GM21717 (cell line): Measurements from ENCODE around the gene APOA5.
"Not testable (repeated sequence)": the region's sequence is repeated elsewhere in the genome, so short reads cannot be mapped to it uniquely, and the experiment has no call there.

Experiments
- ATAC-seq: cut with Tn5 transposase; IDR thresholded peaks from one replicate; pipeline ENCODE4 v1.9.1; 2021; ENCODE audit warnings: mild to moderate bottlenecking, moderate library complexity; ENCODE audit not compliant: unreplicated experiment

APOA5 gene, protein sequence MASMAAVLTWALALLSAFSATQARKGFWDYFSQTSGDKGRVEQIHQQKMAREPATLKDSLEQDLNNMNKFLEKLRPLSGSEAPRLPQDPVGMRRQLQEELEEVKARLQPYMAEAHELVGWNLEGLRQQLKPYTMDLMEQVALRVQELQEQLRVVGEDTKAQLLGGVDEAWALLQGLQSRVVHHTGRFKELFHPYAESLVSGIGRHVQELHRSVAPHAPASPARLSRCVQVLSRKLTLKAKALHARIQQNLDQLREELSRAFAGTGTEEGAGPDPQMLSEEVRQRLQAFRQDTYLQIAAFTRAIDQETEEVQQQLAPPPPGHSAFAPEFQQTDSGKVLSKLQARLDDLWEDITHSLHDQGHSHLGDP

DNA sequence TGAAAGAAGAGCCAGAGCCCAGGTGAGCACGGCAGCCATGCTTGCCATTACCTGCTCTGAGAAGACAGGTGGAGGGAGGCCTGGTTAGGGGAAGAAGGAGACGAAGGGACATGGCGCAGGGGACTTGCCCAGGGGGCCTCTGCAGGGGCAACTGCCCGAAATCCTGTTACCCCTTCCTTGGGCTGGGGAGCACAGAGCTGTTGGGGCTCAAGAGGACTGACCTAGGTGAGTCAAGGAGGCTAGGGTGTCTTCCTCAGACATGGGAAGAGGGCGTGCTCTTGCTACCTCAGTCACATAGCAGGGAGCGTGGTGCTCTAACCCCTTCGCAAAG, at the start of gene APOA5:
APOA5 (minus strand) TSS at position 67 of the 331 bp plus-strand sequence; CDS start at position 48, 19 bp downstream.
- no peak for ATAC-seq

DNA sequence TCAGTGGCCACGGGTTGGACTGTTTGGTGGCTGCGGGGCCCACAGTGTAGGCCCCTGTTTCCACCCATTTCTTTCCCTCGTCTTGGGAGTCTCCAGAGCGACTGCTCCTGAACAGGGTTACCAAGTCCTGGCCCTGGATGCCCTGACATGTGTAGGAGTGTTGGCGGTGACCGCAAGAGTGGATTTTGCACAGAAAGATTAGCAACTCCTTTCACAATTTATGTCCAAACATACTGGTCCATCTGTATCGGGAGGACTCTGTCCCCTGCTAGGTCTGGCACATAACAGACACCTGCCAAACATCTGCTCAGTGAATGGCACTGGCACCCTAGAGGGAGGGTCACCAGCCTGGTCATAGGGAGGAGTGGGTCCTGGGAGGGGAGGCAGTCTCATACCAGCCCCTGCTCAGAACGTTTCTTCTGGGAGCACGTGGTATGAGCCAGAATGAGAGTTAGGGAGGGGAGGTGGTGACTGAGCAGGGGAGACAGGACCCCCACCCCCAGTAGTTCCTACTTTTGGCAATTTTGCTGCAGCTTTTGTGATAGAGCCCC, 49.1 kb upstream of the APOA5 start:
- no peak for ATAC-seq

DNA sequence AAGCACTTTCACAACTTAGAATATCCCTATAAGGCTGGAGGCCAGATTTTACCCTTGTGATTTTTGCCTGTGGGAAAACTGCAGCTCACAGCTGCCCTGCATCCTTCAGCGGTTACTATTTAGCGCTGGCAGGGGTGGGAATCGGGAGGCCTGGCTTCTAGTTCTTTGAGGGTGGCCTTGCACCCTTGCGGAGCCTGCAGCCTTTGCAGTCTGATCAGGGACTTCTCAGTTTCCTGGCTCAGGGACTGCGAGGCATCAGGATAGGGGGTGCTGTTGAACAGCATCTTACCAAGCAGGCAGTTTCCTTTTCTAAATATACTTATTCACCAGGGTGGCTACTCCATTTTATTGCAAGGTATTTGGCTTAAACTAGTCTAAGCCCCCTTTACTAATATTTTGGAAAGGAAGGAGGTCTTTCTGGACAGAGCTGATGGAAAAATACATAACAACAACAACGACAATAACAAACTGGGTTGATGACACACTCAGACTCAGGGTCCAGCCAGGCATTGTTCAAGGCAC, 48.6 kb upstream of the APOA5 start:
- ATAC-seq = no peak

DNA sequence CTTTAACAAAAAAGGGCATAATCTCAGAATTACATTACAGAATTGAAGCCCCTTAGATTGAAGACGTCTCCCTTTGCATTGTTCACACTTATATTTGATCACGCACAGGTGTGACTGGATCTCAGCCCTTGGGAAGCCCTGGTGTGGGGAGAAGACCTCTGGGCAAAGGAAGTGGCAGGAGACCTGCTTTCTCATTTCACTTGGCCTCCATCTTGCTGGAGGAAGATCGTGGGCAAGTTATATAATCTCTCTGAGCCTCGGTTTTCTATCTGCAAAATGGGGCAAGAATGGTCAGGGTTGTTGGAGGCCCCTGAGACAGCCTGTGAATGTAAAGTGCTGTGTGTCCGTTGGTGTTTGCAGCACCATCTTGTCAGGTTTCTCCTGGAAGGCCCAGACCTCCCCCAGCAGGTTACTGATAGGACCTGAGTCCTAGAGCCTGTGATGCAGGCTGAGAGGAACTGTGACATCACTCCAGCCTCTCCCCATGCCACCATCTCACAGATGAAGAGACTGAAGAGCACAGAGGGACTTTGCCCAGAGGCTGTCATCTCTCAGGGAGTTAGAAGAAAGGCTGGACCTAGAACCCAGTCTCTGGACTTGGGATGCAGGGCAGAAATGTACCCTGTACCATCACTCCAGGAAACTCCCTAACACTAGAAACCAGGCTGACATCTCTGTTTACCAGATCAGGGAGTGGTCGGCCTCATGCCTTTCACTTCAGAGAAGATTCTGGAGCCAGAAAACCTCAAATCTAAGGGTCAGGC, 46.8 kb upstream of the APOA5 start:
- ATAC-seq = no peak

DNA sequence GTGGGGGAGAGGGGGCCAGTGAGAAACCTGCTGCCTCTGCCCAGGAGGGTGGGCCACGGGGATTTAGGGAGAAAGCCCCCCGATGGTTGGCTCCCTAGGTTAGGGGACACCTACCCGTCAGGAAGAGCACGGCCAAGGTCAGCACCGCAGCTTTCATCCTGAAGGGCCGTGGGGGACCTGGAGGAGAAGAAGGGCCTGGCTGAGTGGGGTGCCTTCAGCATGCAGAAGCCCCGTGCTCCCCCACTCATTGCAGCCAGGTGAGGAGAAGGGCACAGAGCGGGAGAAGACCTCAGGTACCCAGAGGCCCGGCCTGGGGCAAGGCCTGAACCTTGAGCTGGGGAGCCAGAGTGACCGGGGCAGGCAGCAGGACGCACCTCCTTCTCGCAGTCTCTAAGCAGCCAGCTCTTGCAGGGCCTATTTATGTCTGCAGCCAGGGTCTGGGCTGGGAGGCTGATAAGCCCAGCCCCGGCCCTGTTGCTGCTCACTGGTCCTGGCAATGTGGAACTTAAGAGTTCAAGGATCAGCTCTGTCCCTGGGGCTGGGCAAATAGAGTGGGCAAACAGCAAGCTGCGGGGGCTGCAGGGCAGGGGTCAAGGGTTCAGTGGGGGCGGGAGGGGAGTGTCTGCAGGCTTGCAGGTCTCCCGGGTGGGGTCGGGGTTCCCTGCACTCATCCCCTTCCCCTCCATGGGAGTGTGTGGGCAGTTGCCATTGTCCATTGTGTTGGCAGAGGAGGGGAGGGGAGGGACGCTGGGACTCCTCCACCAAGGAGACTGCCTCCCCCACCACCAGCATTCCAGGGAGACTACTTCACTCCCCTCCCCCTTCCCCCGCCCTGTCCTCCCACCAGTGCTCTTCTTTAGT, 45.8 kb upstream of the APOA5 start, which contains the start of gene APOA1:
APOA1 (minus strand) TSS at position 392 of the 861 bp plus-strand sequence; CDS start at position 157, 235 bp downstream.
- no peak for ATAC-seq

DNA sequence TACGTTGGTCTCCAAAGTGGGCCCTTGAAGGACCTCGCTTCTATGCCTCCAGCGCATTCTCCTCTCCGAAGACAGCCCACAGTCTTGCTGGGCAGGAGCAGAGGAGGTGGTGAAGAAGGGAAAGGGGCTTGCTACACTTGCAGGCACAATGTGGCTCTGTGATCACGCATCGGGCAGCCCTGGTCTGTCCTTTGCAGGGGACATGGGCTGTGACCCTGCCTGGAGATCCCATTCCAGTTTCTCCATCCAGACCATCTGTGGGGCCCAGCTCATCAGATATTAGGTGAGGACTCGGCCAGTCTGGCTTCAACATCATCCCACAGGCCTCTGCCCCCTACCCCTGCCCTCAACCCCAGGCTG, 44.9 kb upstream of the APOA5 start:
- ATAC-seq = no peak

DNA sequence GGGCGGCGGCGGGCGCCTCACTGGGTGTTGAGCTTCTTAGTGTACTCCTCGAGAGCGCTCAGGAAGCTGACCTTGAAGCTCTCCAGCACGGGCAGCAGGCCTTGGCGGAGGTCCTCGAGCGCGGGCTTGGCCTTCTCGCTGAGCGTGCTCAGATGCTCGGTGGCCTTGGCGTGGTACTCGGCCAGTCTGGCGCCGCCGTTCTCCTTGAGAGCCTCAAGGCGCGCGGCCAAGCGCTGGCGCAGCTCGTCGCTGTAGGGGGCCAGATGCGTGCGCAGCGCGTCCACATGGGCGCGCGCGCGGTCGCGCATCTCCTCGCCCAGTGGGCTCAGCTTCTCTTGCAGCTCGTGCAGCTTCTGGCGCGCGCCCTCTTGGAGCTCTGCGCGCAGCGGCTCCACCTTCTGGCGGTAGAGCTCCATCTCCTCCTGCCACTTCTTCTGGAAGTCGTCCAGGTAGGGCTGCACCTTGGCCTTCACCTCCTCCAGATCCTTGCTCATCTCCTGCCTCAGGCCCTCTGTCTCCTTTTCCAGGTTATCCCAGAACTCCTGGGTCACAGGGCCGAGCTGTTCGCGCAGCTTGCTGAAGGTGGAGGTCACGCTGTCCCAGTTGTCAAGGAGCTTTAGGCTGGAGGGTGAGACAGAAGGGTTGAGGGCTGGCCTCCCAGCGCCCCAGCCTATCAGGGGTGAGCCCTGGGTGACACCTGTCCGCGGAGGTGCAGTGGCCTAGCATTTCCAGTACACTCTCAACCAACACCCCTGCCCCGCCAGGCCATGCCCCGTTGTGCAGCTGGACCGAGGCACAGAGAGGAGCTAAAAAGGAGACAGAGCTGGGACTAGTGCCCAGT, 44.3 kb upstream of the APOA5 start:
- peak; percentile 61 for ATAC-seq

DNA sequence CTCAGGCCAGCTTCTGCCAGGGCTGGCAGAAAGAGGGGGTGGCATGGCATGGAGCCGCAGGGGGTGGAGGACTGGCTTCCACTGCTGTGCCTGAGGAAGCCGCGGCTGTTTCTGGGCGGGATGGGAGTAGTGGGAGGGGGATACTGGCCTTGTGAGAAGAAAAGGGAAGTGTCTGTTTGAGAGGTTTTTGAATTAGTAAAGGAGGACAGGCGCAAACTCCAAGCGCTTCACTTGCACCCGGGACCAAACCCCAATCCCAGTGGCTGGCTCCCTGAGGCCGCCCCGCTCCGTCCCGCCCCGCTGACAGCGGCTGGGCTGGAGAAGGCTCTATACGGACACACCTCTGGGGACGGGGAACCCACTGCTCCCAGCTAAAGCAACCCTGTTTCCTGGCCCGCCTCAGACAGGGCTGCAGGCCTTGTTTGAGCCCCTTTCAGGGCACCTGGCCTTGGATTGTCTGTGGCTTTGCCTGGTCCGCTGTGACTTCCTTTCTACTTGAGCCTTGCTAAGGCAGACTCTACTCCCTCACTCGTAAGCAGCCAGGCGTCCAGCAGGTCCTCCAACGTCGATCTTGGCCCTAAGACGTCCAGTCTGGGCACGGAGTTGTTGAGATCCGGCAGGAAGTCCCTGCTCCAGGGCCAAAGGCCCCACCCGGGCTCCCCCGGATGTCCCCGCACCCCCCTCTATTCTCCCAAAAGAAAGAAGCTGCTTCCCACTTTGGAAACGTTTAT, 43.5 kb upstream of the APOA5 start:
- ATAC-seq = no peak

DNA sequence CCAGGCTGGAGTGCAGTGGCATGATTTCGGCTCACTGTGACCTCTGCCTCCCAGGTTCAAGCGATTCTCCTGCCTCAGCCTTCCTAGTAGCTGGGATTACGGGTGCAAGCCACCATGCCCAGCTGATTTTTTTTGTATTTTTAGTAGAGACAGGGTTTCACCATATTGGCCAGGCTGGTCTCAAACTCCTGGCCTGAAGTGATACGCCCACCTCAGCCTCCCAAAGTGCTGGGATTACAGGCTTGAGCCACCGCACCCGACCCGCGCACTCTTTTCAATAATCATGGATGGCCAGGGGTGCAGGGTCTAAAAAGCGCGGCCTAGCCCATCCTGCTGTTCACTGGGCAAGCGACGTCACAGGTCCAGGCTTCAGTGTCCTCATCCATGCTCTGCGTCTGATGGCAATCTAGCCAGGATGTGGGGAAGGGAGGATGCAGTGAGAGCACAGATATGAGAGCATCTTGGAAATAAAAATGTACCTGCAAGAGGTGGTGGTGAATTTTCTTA, 42.9 kb upstream of the APOA5 start:
- not testable (repeated sequence) for ATAC-seq

DNA sequence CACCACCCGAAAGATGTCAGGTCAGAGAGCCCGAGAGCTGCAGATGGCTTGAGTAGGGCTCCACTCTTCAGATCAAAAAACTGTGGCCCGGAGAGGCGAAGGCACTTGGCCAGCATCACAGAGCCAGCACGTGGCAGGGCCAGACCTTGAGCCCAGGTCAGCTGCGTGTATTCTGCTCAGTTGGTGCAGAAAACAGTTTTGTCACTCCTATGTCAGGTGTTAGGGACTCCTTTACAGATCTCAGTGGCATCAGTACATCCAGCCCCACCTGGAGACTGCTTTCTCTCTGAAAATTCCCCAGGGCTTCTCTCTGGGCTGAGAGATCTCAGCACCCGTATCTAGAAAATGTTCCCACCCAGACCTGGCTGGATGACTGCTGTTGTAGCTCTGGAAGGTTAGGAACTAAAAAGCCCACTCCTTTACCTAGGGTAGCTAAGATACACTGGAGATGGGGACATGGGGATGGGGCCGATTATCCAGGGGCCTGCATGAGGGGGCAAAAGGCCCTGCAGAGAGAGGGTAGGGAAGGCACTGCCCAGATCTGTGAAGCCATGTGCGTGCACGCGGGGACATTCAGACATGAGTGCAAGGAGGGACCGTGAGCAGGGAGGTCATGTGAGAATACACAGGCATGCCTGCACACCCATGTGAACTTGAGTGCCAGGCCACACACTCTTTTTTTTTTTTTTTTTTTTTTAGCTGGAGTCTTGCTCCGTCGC, 42.3 kb upstream of the APOA5 start:
- no peak for ATAC-seq

DNA sequence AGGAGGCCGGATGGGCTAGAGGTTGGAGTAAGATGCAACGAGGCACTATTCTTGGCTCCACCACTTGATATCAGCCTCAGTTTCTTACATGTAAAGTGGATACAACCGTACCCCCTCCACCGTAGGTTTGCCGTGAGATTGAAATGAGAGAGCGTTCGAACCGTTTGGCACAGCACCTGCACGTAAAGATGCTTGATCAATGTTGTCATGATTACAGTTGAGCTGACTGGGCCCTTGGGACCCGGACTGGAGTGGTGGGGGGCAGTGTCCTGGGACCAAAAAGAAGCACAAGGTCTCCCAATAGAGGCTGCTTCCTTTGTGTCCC, 41.8 kb upstream of the APOA5 start:
- ATAC-seq = no peak

DNA sequence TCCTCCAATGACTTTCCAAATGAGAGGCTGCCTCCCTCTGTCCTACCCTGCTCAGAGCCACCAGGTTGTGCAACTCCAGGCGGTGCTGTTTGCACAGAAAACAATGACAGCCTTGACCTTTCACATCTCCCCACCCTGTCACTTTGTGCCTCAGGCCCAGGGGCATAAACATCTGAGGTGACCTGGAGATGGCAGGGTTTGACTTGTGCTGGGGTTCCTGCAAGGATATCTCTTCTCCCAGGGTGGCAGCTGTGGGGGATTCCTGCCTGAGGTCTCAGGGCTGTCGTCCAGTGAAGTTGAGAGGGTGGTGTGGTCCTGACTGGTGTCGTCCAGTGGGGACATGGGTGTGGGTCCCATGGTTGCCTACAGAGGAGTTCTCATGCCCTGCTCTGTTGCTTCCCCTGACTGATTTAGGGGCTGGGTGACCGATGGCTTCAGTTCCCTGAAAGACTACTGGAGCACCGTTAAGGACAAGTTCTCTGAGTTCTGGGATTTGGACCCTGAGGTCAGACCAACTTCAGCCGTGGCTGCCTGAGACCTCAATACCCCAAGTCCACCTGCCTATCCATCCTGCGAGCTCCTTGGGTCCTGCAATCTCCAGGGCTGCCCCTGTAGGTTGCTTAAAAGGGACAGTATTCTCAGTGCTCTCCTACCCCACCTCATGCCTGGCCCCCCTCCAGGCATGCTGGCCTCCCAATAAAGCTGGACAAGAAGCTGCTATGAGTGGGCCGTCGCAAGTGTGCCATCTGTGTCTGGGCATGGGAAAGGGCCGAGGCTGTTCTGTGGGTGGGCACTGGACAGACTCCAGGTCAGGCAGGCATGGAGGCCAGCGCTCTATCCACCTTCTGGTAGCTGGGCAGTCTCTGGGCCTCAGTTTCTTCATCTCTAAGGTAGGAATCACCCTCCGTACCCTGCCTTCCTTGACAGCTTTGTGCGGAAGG, 40.9 kb upstream of the APOA5 start:
- ATAC-seq = no peak

DNA sequence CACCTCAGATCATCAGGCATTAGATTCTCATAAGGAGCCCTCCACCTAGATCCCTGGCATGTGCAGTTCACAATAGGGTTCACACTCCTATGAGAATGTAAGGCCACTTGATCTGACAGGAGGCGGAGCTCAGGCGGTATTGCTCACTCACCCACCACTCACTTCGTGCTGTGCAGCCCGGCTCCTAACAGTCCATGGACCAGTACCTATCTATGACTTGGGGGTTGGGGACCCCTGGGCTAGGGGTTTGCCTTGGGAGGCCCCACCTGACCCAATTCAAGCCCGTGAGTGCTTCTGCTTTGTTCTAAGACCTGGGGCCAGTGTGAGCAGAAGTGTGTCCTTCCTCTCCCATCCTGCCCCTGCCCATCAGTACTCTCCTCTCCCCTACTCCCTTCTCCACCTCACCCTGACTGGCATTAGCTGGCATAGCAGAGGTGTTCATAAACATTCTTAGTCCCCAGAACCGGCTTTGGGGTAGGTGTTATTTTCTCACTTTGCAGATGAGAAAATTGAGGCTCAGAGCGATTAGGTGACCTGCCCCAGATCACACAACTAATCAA, 40.2 kb upstream of the APOA5 start:
- no peak for ATAC-seq

DNA sequence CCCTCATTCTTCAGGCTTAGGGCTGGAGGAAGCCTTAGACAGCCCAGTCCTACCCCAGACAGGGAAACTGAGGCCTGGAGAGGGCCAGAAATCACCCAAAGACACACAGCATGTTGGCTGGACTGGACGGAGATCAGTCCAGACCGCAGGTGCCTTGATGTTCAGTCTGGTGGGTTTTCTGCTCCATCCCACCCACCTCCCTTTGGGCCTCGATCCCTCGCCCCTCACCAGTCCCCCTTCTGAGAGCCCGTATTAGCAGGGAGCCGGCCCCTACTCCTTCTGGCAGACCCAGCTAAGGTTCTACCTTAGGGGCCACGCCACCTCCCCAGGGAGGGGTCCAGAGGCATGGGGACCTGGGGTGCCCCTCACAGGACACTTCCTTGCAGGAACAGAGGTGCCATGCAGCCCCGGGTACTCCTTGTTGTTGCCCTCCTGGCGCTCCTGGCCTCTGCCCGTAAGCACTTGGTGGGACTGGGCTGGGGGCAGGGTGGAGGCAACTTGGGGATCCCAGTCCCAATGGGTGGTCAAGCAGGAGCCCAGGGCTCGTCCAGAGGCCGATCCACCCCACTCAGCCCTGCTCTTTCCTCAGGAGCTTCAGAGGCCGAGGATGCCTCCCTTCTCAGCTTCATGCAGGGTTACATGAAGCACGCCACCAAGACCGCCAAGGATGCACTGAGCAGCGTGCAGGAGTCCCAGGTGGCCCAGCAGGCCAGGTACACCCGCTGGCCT, 38.7 kb upstream of the APOA5 start:
- ATAC-seq = no peak

DNA sequence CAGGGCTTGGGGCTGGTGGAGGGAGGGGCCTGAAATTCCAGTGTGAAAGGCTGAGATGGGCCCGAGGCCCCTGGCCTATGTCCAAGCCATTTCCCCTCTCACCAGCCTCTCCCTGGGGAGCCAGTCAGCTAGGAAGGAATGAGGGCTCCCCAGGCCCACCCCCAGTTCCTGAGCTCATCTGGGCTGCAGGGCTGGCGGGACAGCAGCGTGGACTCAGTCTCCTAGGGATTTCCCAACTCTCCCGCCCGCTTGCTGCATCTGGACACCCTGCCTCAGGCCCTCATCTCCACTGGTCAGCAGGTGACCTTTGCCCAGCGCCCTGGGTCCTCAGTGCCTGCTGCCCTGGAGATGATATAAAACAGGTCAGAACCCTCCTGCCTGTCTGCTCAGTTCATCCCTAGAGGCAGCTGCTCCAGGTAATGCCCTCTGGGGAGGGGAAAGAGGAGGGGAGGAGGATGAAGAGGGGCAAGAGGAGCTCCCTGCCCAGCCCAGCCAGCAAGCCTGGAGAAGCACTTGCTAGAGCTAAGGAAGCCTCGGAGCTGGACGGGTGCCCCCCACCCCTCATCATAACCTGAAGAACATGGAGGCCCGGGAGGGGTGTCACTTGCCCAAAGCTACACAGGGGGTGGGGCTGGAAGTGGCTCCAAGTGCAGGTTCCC, 38.0 kb upstream of the APOA5 start, which contains the start of gene APOC3:
APOC3 (plus strand) TSS at position 383 of the 659 bp plus-strand sequence. CDS start 676 bp downstream, outside the sequence.
- ATAC-seq = no peak
